ENCODE data around the gene EEFSEC. TPM values are rescaled to one million over a fixed set of nuclear protein-coding genes. Genes with fewer than 3 reads are reported as not detected.
A peak's percentile ranks its signal among the peaks of the same experiment; 100 is the strongest.

The EEFSEC gene
- total and polyA plus RNA-seq, 2 experiments from 2014 or later = 26.7 to 47.9 TPM

DNA sequence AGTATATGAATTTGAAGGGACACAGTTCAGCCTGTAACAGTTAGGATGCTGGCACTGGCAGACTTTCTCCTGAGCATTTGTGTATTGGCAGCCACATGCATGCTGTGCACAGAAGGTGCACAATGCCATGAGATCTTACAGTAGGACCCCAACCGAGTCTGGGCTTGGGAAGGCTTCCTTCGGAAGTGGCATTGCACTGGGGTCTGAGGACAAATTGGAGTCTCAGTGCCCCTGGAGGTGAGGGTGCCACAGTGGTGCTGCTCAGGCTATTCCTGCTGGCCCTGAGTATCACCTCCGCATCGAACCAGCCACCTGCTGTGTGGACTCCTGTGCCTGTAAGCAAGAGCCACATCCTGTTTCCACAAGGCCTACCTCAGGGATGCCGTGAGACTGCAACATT is 213.9 kb downstream of the EEFSEC start:
- H3K9me3 ChIP-seq (ENCODE audit: low read depth) = no peaks in the 10 kb centered on the region
- no peak overlapping the region for H3K27ac ChIP-seq
- no peaks in the 10 kb centered on the region for H3K27me3 ChIP-seq
- H3K36me3 ChIP-seq = no peaks in the 10 kb centered on the region
- DNase-seq (ENCODE audit: low read depth in 1 of 2, low spot score in 1 of 2) = no peak
- no peak for TF ChIP-seq CTCF (IDR thresholded peaks at IDR 0.05; ENCODE audit: low read depth, low read length)
- no peaks in the 10 kb centered on the region for H3K4me1 ChIP-seq (ENCODE audit: low read depth)
- H3K4me3 ChIP-seq = no peak overlapping the region

GRCh38 chr3:128367761-128368160 is 214.5 kb downstream of the EEFSEC start:
- H3K4me3 ChIP-seq = no peak overlapping the region
- H3K4me1 ChIP-seq (ENCODE audit: low read depth) = no peaks in the 10 kb centered on the region
- H3K9me3 ChIP-seq (ENCODE audit: low read depth) = no peaks in the 10 kb centered on the region
- no peak overlapping the region for H3K27ac ChIP-seq
- no peak for TF ChIP-seq CTCF (IDR thresholded peaks at IDR 0.05; ENCODE audit: low read depth, low read length)
- no peaks in the 10 kb centered on the region for H3K27me3 ChIP-seq
- no peaks in the 10 kb centered on the region for H3K36me3 ChIP-seq
- no peak for DNase-seq (ENCODE audit: low read depth in 1 of 2, low spot score in 1 of 2)

DNA sequence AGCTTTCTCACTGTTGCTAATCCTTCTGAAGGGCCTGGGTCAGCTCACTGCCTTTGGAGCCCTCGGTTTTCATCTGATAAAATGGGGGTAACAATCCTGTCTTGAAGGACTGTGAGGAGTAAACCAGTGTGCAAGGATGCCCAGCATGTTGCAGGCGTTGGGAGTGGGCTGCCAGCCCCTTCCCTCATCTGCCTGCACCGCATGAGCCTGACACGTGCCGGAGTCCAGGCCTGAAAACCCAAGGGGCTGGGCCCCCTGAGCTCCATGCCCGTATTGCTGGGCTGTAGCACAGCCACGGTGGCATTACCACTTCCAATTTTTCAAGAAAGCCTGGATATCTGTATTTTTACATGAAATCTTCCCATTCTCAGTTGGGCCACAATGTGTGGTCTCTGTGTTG is 215.3 kb downstream of the EEFSEC start:
- TF ChIP-seq CTCF (IDR thresholded peaks at IDR 0.05; ENCODE audit: low read depth, low read length) = no peak
- Histone ChIP-seq H3K4me3 (no peak overlapping the region), H3K36me3 (no peaks in the 10 kb centered on the region), H3K27me3 (no peaks in the 10 kb centered on the region), H3K9me3 (ENCODE audit: low read depth) (no peaks in the 10 kb centered on the region), H3K27ac (no peak overlapping the region), H3K4me1 (ENCODE audit: low read depth) (no peaks in the 10 kb centered on the region)
- DNase-seq (ENCODE audit: low read depth in 1 of 2, low spot score in 1 of 2) = no peak

DNA sequence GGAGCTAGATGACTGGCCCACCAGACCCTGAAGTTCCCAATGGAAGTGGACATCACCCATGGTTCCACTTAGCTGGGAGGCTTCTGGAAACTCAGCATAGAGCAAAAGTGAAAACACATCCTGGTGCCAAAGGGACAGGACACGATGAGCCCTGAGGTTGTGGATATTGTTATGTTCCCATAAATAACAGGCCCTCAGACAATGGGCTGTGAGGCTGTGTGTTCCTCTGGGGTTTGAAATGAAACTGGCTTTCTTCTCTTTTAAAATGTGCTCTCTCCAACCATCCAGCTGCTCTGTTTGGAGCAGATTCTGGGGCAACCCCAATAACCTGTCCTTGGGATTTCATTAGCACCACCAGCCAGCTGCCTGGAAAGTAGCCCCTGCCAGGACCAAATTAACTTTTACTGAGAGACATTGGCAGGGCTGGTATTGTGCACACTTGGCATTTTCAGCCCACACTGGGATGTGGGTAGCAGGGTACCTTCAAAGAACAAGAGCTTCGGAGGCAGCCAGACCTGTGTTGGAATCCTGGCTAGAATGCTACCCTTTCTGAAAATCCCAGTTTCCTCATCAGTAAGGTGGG is 215.9 kb downstream of the EEFSEC start:
- no peak for TF ChIP-seq CTCF (IDR thresholded peaks at IDR 0.05; ENCODE audit: low read depth, low read length)
- Histone ChIP-seq H3K4me3 (no peak overlapping the region), H3K27me3 (no peaks in the 10 kb centered on the region), H3K36me3 (no peaks in the 10 kb centered on the region), H3K9me3 (ENCODE audit: low read depth) (no peaks in the 10 kb centered on the region), H3K27ac (no peak overlapping the region), H3K4me1 (ENCODE audit: low read depth) (no peaks in the 10 kb centered on the region)
- no peak for DNase-seq (ENCODE audit: low read depth in 1 of 2, low spot score in 1 of 2)

GRCh38 chr3:128369881-128370642 is 216.8 kb downstream of the EEFSEC start:
- Histone ChIP-seq H3K27me3 (no peaks in the 10 kb centered on the region), H3K4me3 (no peak overlapping the region), H3K9me3 (ENCODE audit: low read depth) (no peaks in the 10 kb centered on the region), H3K36me3 (no peaks in the 10 kb centered on the region), H3K4me1 (ENCODE audit: low read depth) (no peaks in the 10 kb centered on the region), H3K27ac (no peak overlapping the region)
- DNase-seq (ENCODE audit: low read depth in 1 of 2, low spot score in 1 of 2) = peak in 1 of 2 donors; percentile 21
- TF ChIP-seq CTCF (IDR thresholded peaks at IDR 0.05; ENCODE audit: low read depth, low read length) = no peak

Measured in cardiac muscle cell (in vitro differentiated cells and primary cell).